Transverse colon (tissue), 4 donors: Measurements from ENCODE around the gene KRTAP10-6. TPM values are rescaled to one million over a fixed set of nuclear protein-coding genes. Genes with fewer than 3 reads are reported as not detected.
"Not testable (repeated sequence)": the region's sequence is repeated elsewhere in the genome, so short reads cannot be mapped to it uniquely, and the experiment has no call there.

Experiments
- DNase-seq: peaks from one replicate; pipeline ENCODE4 v3.0.0-alpha.2; 2019
- H3K27ac ChIP-seq, 4 donors: fragments of 200-600 bp; sonication (generic); 2 replicates each; pipeline ENCODE4 v1.5.1; 2016 to 2018; ENCODE audit warnings: inconsistent platforms in 4 of 4
- H3K27me3 ChIP-seq: fragments of 200-600 bp; sonication (generic); 2 replicates; pipeline ENCODE4 v1.5.1; 2017; ENCODE audit warnings: inconsistent platforms
- H3K36me3 ChIP-seq, 4 donors: fragments of 200-600 bp; sonication (generic); 2 replicates each; pipeline ENCODE4 v1.5.1; 2017 to 2019; ENCODE audit warnings: inconsistent platforms in 4 of 4
- H3K4me1 ChIP-seq, 4 donors: fragments of 200-600 bp; sonication (generic); 2 replicates each; pipeline ENCODE4 v1.5.1; 2017 to 2020; ENCODE audit warnings: inconsistent platforms in 4 of 4
- H3K4me3 ChIP-seq, 4 donors: fragments of 200-600 bp; sonication (generic); 1 replicate in 1 of 4; 2 replicates in 3 of 4; pipeline versions ENCODE4 v1.5.1 to v1.6.1; 2017 to 2019; ENCODE audit warnings: inconsistent platforms in 4 of 4
- H3K9me3 ChIP-seq, 2 donors: fragments of 200-600 bp; sonication (generic); 2 replicates each; pipeline ENCODE4 v1.5.1; 2017 to 2019; ENCODE audit warnings: inconsistent platforms in 2 of 2
- EP300 ChIP-seq: sonication (generic); formaldehyde crosslinking; IDR thresholded peaks from one replicate; pipeline ENCODE4 v1.6.1; 2017; ENCODE audit warnings: antibody characterized with exemption, low read depth
- POLR2A ChIP-seq: fragments of 450-650 bp; IDR thresholded peaks from one replicate; pipeline ENCODE4 v1.6.1; 2016; ENCODE audit warnings: antibody characterized with exemption, mild to moderate bottlenecking, moderate library complexity
- POLR2AphosphoS5 ChIP-seq, 3 donors: sonication (generic); formaldehyde crosslinking; IDR thresholded peaks; one replicate each; pipeline ENCODE4 v1.6.1; 2016; ENCODE audit warnings: antibody characterized with exemption in 3 of 3
- WGBS, 2 donors: methylation state at CpG; one replicate each; pipeline ENCODE4 v1.1.5; 2018; ENCODE audit warnings: low coverage in 1 of 2; 5-methylcytosine and 5-hydroxymethylcytosine counted together
- in situ Hi-C, 4 donors: fragments of 200-750 bp; cut with MboI; loops; one replicate each; pipeline versions ENCODE4 v1.15.0 to v1.15.1; 2017; ENCODE audit warnings: low sequenced_read_pairs in 3 of 4, low pct_ligation_motif_present in 1 of 4, low pct_unique_long_range_greater_than_20kb in 1 of 4
- intact Hi-C: fragments of 100-400 bp; cut with DNase I; formaldehyde crosslinking; loops from one replicate; pipeline ENCODE4 v1.15.1; 2023; ENCODE audit warnings: low total_unique reads
- total RNA-seq, 4 donors: library from RNA; depleted of rRNA; stranded (reverse); fragments of >200 nt; gene quantifications; one replicate each; pipeline ENCODE4 v1.1.0, GENCODE V29; 2016
- TF ChIP-seq, protein P1 (sequence below), 5 experiments: fragments of 200-600 bp in 3 of 5; fragments of 450-650 bp in 2 of 5; sonication (generic) in 3 of 5; IDR thresholded peaks; 1 replicate in 2 of 5; 2 replicates in 3 of 5; pipeline ENCODE4 v1.5.1; 2016 to 2017; ENCODE audit warnings: antibody characterized with exemption in 5 of 5, inconsistent platforms in 3 of 5, mild to moderate bottlenecking in 2 of 5, moderate library complexity in 1 of 5

The KRTAP10-6 gene
- total RNA-seq, 4 donors from 2014 or later: not detected

GRCh38 chr21:44601596-44602462 is 9.5 kb upstream of the KRTAP10-6 start:
- H3K27ac ChIP-seq: no peak overlapping the region
- in situ Hi-C loops: no loop called here
- no peak overlapping the region for H3K4me3 ChIP-seq
- H3K36me3 ChIP-seq: no peaks in the 10 kb centered on the region
- no peaks in the 10 kb centered on the region for H3K4me1 ChIP-seq
- peaks cover 0 to 5% of the 10 kb centered on the region in 2 donors for H3K9me3 ChIP-seq
- DNase-seq: no peak
- WGBS, 2 donors: 71 to 83% methylated on average over 3 to 22 of the region's 23 CpGs
- no peak for TF ChIP-seq POLR2AphosphoS5 (IDR thresholded peaks at IDR 0.05)
- TF ChIP-seq, protein P1, sequence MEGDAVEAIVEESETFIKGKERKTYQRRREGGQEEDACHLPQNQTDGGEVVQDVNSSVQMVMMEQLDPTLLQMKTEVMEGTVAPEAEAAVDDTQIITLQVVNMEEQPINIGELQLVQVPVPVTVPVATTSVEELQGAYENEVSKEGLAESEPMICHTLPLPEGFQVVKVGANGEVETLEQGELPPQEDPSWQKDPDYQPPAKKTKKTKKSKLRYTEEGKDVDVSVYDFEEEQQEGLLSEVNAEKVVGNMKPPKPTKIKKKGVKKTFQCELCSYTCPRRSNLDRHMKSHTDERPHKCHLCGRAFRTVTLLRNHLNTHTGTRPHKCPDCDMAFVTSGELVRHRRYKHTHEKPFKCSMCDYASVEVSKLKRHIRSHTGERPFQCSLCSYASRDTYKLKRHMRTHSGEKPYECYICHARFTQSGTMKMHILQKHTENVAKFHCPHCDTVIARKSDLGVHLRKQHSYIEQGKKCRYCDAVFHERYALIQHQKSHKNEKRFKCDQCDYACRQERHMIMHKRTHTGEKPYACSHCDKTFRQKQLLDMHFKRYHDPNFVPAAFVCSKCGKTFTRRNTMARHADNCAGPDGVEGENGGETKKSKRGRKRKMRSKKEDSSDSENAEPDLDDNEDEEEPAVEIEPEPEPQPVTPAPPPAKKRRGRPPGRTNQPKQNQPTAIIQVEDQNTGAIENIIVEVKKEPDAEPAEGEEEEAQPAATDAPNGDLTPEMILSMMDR (IDR thresholded peaks at IDR 0.05): no peak
- TF ChIP-seq EP300: no peak
- no peak for TF ChIP-seq POLR2A
- H3K27me3 ChIP-seq: peaks cover 41% of the 10 kb centered on the region
- intact Hi-C loops: no loop called here

DNA sequence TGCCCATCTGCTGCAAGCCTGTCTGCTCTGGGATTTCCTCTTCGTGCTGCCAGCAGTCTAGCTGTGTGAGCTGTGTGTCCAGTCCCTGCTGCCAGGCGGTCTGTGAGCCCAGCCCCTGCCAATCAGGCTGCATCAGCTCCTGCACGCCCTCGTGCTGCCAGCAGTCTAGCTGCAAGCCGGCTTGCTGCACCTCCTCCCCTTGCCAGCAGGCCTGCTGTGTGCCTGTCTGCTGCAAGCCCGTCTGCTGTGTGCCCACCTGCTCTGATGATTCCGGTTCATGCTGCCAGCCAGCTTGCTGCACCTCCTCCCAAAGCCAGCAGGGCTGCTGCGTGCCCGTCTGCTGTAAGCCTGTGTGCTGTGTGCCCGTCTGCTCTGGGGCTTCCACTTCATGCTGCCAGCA is 8.8 kb upstream of the KRTAP10-6 start:
- H3K36me3 ChIP-seq, in situ Hi-C loops: not testable (repeated sequence)

DNA sequence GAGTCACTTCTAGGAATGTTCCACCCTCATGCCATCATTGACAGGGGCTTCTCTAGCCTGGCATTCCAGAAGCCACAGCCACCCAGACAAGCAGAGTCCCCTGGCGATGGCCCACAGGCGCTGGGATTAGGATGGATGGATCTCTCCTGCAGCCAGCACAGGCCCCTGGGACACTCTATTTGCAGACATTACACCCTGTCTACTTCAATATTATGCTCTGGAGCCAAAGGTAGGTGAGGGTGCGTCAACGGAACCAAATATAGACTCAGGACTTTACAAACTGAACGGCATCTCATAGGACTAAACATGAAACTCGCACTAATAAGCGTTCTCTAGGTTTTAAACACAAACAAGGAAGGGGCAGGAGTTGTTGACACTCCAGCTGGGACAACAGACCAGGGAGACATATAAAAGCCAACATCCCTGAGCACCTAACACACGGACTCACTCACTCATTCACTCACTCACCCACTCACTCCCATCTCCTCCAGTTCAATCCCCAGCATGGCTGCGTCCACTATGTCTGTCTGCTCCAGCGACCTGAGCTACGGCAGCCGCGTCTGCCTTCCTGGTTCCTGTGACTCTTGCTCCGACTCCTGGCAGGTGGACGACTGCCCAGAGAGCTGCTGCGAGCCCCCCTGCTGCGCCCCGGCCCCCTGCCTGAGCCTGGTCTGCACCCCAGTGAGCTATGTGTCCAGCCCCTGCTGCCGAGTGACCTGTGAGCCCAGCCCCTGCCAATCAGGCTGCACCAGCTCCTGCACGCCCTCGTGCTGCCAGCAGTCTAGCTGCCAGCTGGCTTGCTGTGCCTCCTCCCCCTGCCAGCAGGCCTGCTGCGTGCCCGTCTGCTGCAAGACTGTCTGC is 8.0 kb upstream of the KRTAP10-6 start, which contains the start of gene KRTAP10-7:
TSS of gene KRTAP10-7 (plus strand) at position 480 of the 861 bp plus-strand sequence. CDS start at position 505, 25 bp downstream.
- H3K4me3 ChIP-seq, H3K9me3 ChIP-seq, H3K4me1 ChIP-seq, intact Hi-C loops, DNase-seq, H3K27ac ChIP-seq, H3K36me3 ChIP-seq, in situ Hi-C loops: not testable (repeated sequence)
- H3K27me3 ChIP-seq: peaks cover 37% of the 10 kb centered on the region
- 51 to 60% methylated on average over 7 to 23 of the region's 23 CpGs for WGBS, 2 donors

More for the DNA sequence above, 8.8 kb upstream of the KRTAP10-6 start:
- peaks cover 36% of the 10 kb centered on the region for H3K27me3 ChIP-seq
- H3K4me3 ChIP-seq, intact Hi-C loops, H3K9me3 ChIP-seq, H3K4me1 ChIP-seq, DNase-seq, H3K27ac ChIP-seq: not testable (repeated sequence)
- WGBS, 2 donors: 62% methylated on average over 5 of the region's 10 CpGs; no CpG with 5 or more reads in 1 of the 2 donors

DNA sequence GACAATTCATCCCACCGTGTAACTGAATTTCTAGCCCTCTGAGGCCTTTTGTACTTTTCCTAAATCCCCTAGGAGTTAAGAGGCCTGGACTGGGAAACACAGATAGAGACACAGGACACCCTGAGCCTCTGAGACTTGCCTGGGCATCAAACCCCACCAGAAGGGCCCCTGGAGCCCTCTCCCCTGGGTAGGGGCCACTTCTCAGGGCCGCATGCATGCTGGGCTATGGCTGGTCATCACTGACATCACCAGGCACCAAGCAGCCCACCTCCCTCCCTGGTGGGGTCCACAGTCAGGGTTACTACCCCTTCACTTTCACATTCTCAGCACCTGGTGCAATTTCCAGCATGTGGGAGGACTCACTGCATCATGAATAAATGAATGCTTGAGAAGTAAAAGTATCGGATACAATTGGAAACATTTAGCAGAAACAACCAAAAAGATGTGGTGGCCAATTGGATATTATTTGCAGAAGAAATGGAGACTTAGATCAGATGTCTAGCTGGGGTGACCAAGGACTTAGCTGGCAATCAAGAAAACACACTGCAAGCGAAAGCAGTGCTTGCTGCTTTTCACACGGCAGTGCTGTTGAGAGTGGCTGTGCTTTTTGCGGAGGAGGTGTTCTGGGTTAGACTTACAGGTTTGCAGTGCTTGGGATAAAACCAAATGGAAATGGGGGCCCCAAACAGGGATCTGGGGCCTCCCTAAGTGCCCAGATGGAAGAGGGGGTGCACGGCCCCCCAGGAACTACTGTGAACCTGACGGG is 7.1 kb upstream of the KRTAP10-6 start:
- intact Hi-C loops: no loop called here

More for the DNA sequence above, 7.1 kb upstream of the KRTAP10-6 start:
- Histone ChIP-seq H3K4me3 (no peak overlapping the region), H3K27me3 (peaks cover 42% of the 10 kb centered on the region), H3K9me3 (peaks cover 0 to 5% of the 10 kb centered on the region in 2 donors), H3K27ac (no peak overlapping the region), H3K36me3 (no peaks in the 10 kb centered on the region), H3K4me1 (no peaks in the 10 kb centered on the region)
- in situ Hi-C loops: loop anchor here in 2 of 4 donors (25.0 kb wide), 1 partner anchor 88 kb away; the partner anchor contains the start of genes KRTAP10-12 (in 2 of the 2) and KRTAP12-1 (in 2 of the 2)
- no peak for DNase-seq
- WGBS, 2 donors: 83 to 89% methylated on average over 6 to 8 of the region's 8 CpGs
- TF ChIP-seq POLR2AphosphoS5 (IDR thresholded peaks at IDR 0.05) (no peak), POLR2A (no peak), EP300 (no peak)
- TF ChIP-seq, protein P1 (IDR thresholded peaks at IDR 0.05): no peak
